GM19467 (cell line): Measurements from ENCODE around the gene TTC39B.

Experiments used
- ATAC-seq: cut with Tn5 transposase; IDR thresholded peaks from one replicate; pipeline ENCODE4 v1.9.1; 2021; ENCODE audit warnings: mild to moderate bottlenecking, moderate library complexity; ENCODE audit not compliant: unreplicated experiment

TTC39B gene

DNA sequence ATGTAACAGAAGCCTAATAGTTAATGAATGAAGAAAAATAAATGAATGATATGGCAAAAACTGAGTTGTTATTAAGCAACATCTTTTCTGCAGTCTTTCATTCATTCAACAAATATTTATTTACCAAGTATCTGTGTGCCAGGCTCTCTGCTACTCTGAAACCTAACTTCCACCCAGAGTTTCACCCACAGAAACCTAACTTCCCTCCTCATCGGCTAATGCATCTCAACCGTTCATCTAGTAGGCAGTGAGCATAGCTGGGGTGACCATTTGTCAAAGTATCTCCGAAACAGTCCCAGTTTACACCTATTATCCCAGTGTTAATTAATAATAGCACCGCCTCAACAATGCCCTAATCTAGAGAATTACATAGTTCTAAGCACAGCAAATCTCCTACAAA lies 1.5 kb downstream of the TTC39B start:
- no peak for ATAC-seq

- no peak for ATAC-seq
Observed at GRCh38 chr9:15304632-15305031, 2.4 kb downstream of the TTC39B start.

DNA sequence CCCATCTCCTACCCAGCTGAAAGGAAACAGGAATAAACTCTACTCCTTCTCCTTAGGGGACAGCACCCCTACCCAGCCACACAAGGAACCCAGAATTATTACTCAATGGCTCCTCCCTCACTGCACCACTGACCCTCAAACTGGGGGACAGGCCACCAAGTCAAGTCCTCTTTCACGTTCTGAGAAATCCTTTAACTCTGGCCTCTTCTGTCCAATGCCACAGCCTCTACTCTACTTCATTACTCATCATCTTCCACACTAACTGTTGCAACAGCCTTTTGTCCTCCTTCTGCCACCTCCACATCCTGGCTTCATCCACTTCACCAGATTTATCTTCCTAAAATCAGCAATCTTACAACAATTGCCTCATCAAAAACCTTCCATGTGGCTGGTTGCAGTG lies 6.8 kb downstream of the TTC39B start:
- no peak for ATAC-seq

- ATAC-seq, result peak; percentile 87
Observed at GRCh38 chr9:15299374-15299939, 7.6 kb downstream of the TTC39B start.

DNA sequence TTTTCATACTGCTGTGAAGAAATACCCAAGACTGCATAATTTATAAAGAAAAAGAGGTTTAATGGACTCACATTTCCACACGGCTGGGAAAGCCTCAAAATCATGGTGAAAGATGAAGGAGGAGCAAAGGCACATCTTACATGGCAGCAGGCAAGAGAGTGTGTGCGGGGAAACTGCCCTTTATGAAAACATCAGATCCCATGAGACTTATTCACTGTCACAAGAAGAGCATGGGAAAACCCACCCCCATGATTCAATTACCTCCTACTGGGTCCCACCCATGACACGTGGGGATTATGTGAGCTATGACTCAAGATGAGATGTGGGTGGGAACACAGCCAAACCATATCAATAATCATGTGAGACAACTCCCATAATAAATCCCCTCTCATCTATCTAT lies 8.7 kb downstream of the TTC39B start:
- ATAC-seq, result no peak

DNA sequence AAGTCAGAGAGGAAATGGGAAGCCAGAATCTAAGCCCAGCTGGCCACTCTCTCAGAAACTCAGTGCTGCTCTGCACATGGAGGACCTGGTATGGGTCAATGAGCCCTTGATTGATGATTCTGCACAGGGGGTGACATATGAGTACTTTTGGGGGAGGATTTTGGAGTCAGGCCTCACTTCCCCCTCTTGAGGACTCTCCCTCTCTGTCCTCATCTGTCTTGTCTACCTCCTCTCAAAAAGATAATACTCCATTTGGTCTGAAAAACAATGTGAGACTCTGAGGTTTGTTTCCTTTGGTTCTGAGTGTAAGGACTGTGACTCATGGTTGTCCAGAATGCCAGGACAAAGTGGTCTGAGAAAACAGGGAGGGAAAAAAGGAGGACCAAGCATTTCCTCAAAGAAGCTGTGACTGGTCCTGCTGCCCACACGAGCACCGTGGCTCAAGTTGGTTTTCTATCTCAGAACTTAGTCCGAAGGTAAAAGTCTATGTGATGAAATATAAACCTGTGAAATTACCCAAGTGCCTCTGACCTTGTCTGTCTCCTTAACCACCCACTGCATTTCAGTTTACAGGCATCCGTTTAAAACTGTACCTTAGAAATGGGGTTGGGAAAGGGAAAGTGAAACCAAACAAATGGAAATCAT lies 11.1 kb downstream of the TTC39B start:
- ATAC-seq, result peak; percentile 34

DNA sequence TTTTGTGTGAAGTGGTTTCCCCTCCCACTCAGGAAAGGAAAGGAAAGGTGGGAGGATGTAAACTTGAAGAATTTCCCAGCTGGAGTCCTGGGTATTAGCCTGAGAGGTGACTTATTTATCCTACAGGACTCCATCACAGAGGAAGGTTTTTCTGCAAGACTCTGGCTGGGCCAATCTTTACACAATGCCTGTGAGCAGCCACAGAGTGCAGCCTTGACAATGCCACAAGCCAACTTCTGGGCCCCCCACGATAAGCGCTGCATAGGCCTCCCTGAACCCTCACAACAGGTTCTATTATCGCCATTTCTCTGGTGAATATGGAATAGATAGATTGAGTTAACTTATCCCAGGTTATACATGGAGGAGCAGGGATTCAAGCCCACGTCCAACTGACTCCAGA lies 12.4 kb downstream of the TTC39B start:
- no peak for ATAC-seq

- ATAC-seq, result no peak
Observed at GRCh38 chr9:15293804-15294316, 13.2 kb downstream of the TTC39B start.

DNA sequence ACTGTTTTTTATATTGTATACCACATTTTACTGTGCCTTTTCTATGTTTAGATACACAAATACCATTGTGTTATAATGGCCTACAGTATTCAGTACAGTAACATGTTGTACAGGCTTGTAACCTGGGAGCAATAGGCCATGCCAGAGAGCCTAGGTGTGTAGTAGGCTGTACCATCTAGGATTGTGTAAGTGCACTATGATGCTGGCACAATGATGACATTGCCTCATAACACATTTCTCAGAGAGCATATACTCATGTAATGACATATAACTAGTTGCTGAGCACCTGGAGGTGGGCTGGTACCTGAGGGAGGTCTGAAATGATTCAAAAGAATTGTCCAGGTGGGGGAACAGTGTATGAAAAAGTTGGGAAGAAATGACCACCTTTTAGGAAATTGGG lies 13.9 kb downstream of the TTC39B start:
- no peak for ATAC-seq

- no peak for ATAC-seq
Observed at GRCh38 chr9:15289603-15290002, 17.4 kb downstream of the TTC39B start.

- ATAC-seq, result no peak
Observed at GRCh38 chr9:15287309-15287708, 19.7 kb downstream of the TTC39B start.

GRCh38 chr9:15286161-15286821 lies 20.7 kb downstream of the TTC39B start:
- ATAC-seq, result no peak

DNA sequence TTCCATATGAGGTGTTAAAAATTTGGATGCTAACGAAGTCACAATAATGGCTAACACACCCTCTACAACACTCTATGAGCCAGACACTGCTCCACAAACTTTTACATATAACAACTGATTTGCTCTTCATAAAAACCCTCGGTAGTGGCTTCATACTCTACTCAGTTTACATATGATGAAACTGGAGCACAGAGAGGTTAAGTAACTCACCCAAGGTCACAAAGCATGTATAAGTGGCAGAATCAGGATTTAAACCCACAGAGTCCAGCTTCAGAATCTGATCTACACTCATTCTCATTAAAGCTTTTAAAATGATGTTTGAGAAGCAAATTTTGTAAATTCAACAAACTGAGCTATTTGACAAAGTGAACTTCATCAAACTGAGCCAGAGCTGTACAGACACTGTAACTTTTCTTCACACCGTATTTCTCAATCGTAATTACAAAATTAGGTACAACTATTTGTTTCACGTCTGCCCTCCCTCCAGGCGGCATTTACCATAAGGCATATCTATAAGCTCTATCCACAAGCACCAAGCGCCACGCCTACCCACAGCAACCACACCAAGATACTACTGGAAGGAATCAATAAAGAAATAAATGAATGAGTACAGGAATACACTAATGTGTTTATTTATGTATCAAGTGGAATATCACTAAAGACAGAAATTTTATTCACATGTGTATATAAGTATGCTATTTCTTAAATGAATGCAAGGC lies 24.3 kb downstream of the TTC39B start:
- ATAC-seq, result no peak

DNA sequence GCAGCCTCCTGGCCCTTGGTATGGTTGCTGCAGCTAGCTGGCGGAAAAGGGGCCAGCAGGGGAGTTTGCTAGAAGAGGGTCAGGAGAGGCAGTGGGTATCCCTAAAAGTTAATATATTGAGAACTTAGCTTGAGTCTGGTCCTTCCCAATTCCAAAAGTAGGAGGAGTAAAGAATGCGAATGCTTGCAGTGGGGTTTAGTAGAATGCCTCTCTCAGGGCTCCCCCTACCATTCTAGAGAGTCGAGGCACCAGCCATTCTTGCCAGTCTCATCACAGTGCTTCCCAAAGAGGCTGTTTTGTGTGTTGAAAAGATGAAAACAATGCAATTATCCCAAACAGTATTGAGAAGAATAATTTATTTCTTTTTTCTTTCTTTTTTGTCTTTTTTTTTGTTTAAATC lies 26.4 kb downstream of the TTC39B start:
- no peak for ATAC-seq

DNA sequence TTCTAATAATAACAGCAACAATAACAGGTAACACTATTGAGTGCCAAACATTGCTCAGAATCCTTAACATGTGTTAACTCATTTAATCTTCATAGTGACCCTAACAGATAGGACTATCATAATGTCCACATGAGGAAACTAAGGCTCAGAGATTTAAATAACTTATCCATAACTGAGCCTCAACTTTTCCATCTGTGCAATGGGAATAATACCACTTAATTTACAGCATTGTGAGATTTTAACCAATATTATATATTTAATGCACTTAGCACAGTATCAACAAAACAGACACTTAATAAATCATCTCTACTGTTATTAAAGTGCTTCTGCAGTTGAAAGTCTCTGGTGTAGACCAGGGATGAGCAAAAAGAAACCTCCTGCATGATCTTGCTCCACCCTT lies 28.2 kb downstream of the TTC39B start:
- ATAC-seq, result no peak

DNA sequence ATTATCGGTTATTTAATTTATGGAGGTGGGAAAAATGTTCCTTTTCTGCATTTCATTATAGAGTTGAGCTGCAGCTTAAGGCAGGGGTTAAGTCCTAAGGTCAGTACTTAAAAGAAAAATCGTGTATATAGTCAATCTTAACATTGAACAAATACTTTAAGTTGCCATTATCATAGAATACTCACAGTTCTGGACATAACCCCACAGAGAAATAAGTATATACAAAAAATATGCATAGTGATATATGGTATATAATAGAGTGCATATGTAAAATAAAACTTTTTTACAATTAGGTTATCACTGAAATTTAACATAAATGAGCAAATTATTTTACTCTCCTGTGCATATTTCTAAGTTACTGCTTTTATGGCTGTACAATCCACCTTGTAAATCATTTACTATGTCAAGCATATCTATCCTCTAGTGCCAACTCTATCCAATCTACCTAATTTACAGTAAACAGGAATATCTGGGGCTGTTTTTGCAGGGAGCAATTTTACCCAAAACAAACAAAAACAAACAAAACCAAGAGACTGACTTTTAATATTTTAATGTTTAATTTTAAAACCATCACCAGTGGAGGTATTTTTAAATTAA lies 28.8 kb downstream of the TTC39B start:
- no peak for ATAC-seq

GRCh38 chr9:15277400-15278090 lies 29.5 kb downstream of the TTC39B start:
- no peak for ATAC-seq

DNA sequence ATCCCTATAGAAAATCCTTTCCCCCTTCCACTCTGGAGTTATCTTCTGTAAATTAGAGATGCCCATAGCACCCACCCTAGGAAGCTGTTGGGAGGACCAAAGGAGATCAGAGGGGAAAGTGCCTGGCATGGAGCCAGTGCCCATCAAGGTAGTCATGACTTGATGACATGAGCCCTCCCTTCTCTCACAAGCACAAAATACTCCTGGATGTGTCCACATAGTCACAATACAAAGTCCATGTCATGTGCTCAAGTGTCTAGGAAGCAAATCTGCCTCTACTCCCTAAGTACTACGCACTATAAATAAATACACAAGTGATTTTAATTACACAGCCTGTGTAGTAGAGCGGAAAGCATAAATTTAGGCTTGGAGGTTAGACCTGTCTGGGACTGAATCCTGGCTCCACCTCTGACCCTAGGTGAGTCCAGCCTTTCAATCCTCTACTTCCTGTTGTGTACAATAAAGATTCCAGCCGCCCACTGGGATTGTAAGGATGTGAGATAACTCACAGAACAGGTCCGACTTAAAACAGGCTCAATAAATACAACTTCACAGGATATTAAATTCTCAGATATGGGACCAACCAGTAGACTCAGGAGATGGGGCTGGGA lies 30.6 kb downstream of the TTC39B start:
- no peak for ATAC-seq

DNA sequence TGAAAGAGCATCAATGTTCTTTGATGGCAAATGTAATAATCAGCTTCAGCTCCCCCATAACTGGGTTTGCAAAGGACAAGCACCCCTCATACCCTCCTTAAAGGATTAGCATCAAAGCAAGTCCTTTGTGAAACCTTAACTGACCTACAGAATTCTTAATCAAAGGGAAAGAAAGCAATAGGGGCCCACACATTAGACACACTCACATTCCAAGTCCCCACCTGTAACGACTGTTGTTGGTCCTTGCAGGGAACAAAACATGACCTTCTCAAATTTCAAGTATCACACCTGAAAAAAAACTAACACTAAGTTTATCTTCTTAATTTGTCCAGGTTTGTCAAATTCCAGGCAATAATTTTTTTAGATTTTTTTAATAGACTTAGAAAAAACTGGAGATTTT lies 32.6 kb downstream of the TTC39B start:
- no peak for ATAC-seq

- no peak for ATAC-seq
Observed at GRCh38 chr9:15272377-15272928, 34.6 kb downstream of the TTC39B start.
